Testis (tissue), 3 donors: ENCODE measurements around the gene ACLY. TPM values are rescaled to one million over a fixed set of nuclear protein-coding genes. Genes with fewer than 3 reads are reported as not detected.

Experiments
- DNase-seq: peaks from one replicate; pipeline ENCODE4 v3.0.0-alpha.2; 2019
- H3K27ac ChIP-seq, 2 donors: fragments of 200-600 bp; sonication (generic); one replicate each; pipeline ENCODE4 v1.5.1; 2019
- H3K27me3 ChIP-seq: fragments of 200-600 bp; sonication (generic); one replicate; pipeline ENCODE4 v1.5.1; 2019
- H3K36me3 ChIP-seq: fragments of 200-600 bp; sonication (generic); one replicate; pipeline ENCODE4 v1.5.1; 2017; ENCODE audit warnings: low read depth; ENCODE audit errors: missing control alignments
- H3K4me1 ChIP-seq: fragments of 200-600 bp; sonication (generic); one replicate; pipeline ENCODE4 v1.5.1; 2019
- H3K4me3 ChIP-seq, 2 donors: fragments of 200-600 bp; sonication (generic); one replicate each; pipeline ENCODE4 v1.5.1; 2017 to 2019
- H3K9me3 ChIP-seq: fragments of 200-600 bp; sonication (generic); one replicate; pipeline ENCODE4 v1.5.1; 2017
- CTCF ChIP-seq, 3 experiments: fragments of 450-650 bp in 2 of 3; fragments of 200-600 bp in 1 of 3; sonication (generic) in 1 of 3; IDR thresholded peaks; one replicate each; pipeline ENCODE4 v1.5.1; 2016 to 2019; ENCODE audit warnings: antibody characterized with exemption in 3 of 3, mild to moderate bottlenecking in 2 of 3, moderate library complexity in 1 of 3
- POLR2A ChIP-seq: fragments of 450-650 bp; IDR thresholded peaks from one replicate; pipeline ENCODE4 v1.6.1; 2017; ENCODE audit warnings: antibody characterized with exemption, mild to moderate bottlenecking, moderate library complexity
- WGBS, 2 donors: methylation state at CpG; one replicate each; pipeline ENCODE4 v1.1.5; 2018; 5-methylcytosine and 5-hydroxymethylcytosine counted together
- intact Hi-C: fragments of 100-400 bp; cut with DNase I; formaldehyde crosslinking; loops from one replicate; pipeline ENCODE4 v1.15.1; 2023; ENCODE audit warnings: low total_unique reads
- polyA plus RNA-seq: library from polyadenylated mRNA; stranded (reverse); fragments of 350-450 nt; fragmentation: Illumina TruSeq; extraction: RNeasy Lipid Tissue Mini Kit (QIAGEN cat#74804); gene quantifications from one replicate; pipeline ENCODE4 v1.2.3, GENCODE V29; 2014; ENCODE audit warnings: low read depth, low replicate concordance; ENCODE audit not compliant: insufficient read depth
- total RNA-seq, 2 donors: library from RNA; depleted of rRNA; stranded (reverse); fragments of >200 nt; gene quantifications; one replicate each; pipeline ENCODE4 v1.2.3, GENCODE V29; 2016

ACLY gene
- total and polyA plus RNA-seq, 3 donors from 2014 or later = 68.4 to 86.0 (median 83.0) TPM

GRCh38 chr17:41965694-41966462 lies 47.1 kb upstream of the ACLY start:
- TF ChIP-seq POLR2A = no peak
- no peak for TF ChIP-seq CTCF (IDR thresholded peaks at IDR 0.05)
- intact Hi-C loops = loop anchor here (5.0 to 10.0 kb wide), 2 partner anchors 59 to 146 kb away; partner anchors contain the start of genes DHX58 and NKIRAS2
- WGBS, 2 donors = 3% methylated on average over 18 of the region's 18 CpGs
- H3K4me1 ChIP-seq = peaks cover 20% of the 10 kb centered on the region
- no peaks in the 10 kb centered on the region for H3K27me3 ChIP-seq
- H3K27ac ChIP-seq = peak overlapping the region; percentile 90 to 92
- peak overlapping the region; percentile 95 to 96 for H3K4me3 ChIP-seq
- DNase-seq = peak; percentile 77
- H3K36me3 ChIP-seq = peaks cover 4% of the 10 kb centered on the region
- no peaks in the 10 kb centered on the region for H3K9me3 ChIP-seq

- no peaks in the 10 kb centered on the region for H3K9me3 ChIP-seq
- no peak overlapping the region for H3K27ac ChIP-seq
- peak; percentile 88 for DNase-seq
- 37 to 45% methylated on average over 7 to 9 of the region's 9 CpGs for WGBS, 2 donors
- intact Hi-C loops = loop anchor here (10.0 kb wide), 1 partner anchor 62 kb away; the partner anchor contains the start of gene NKIRAS2
- H3K36me3 ChIP-seq = no peaks in the 10 kb centered on the region
- TF ChIP-seq POLR2A = no peak
- TF ChIP-seq CTCF (IDR thresholded peaks at IDR 0.05) = peak; percentile 81 to 84 (median 82)
- no peaks in the 10 kb centered on the region for H3K27me3 ChIP-seq
- peaks cover 29% of the 10 kb centered on the region for H3K4me1 ChIP-seq
- no peak overlapping the region for H3K4me3 ChIP-seq
Measured at GRCh38 chr17:41962768-41963434, 44.1 kb upstream of the ACLY start.

- no peak for DNase-seq
- Histone ChIP-seq H3K4me1 (peaks cover 25% of the 10 kb centered on the region), H3K4me3 (no peak overlapping the region), H3K9me3 (no peaks in the 10 kb centered on the region), H3K36me3 (no peaks in the 10 kb centered on the region), H3K27me3 (no peaks in the 10 kb centered on the region), H3K27ac (no peak overlapping the region)
- TF ChIP-seq CTCF (IDR thresholded peaks at IDR 0.05) = no peak
- no peak for TF ChIP-seq POLR2A
- intact Hi-C loops = loop anchor here (10.0 kb wide), 1 partner anchor 63 kb away; the partner anchor contains the start of gene NKIRAS2
- 78 to 84% methylated on average over 4 to 5 of the region's 5 CpGs for WGBS, 2 donors
Measured at GRCh38 chr17:41962111-41962510, 43.4 kb upstream of the ACLY start.

GRCh38 chr17:41959336-41960095 lies 40.8 kb upstream of the ACLY start:
- peaks cover 19% of the 10 kb centered on the region for H3K4me1 ChIP-seq
- H3K36me3 ChIP-seq = no peaks in the 10 kb centered on the region
- no peak overlapping the region for H3K4me3 ChIP-seq
- H3K27me3 ChIP-seq = no peaks in the 10 kb centered on the region
- peak in 1 of 3 experiments; percentile 26 for TF ChIP-seq CTCF (IDR thresholded peaks at IDR 0.05)
- no peak for TF ChIP-seq POLR2A
- no peak overlapping the region for H3K27ac ChIP-seq
- WGBS, 2 donors = 49 to 65% methylated on average over 12 to 17 of the region's 17 CpGs
- peak; percentile 77 for DNase-seq
- intact Hi-C loops = loop anchor here (10.0 kb wide), 1 partner anchor 65 kb away; the partner anchor contains the start of gene NKIRAS2
- no peaks in the 10 kb centered on the region for H3K9me3 ChIP-seq
